HG02870 (cell line): ENCODE data around the gene TAMALIN.

Experiments used
- ATAC-seq: cut with Tn5 transposase; IDR thresholded peaks from one replicate; pipeline ENCODE4 v1.9.1; 2021; ENCODE audit warnings: mild to moderate bottlenecking, moderate library complexity; ENCODE audit not compliant: unreplicated experiment

TAMALIN gene

GRCh38 chr12:52035190-52035589 lies 28.4 kb downstream of the TAMALIN start:
- no peak for ATAC-seq

GRCh38 chr12:52035926-52036325 lies 29.2 kb downstream of the TAMALIN start:
- ATAC-seq = no peak

GRCh38 chr12:52036587-52037171 lies 29.9 kb downstream of the TAMALIN start:
- ATAC-seq = peak; percentile 33

GRCh38 chr12:52037248-52037861 lies 30.6 kb downstream of the TAMALIN start:
- ATAC-seq = no peak

GRCh38 chr12:52038447-52038846 lies 31.7 kb downstream of the TAMALIN start:
- ATAC-seq = no peak

- no peak for ATAC-seq
These were observed 34.3 kb downstream of the TAMALIN start for GRCh38 chr12:52041035-52041434.

GRCh38 chr12:52041695-52042123 lies 35.0 kb downstream of the TAMALIN start:
- ATAC-seq = no peak

GRCh38 chr12:52042706-52043385 lies 36.1 kb downstream of the TAMALIN start:
- ATAC-seq = no peak

- ATAC-seq = no peak
These were observed 36.9 kb downstream of the TAMALIN start for GRCh38 chr12:52043386-52044212.

- ATAC-seq = no peak
These were observed 37.7 kb downstream of the TAMALIN start for GRCh38 chr12:52044292-52044983.

- no peak for ATAC-seq
These were observed 39.1 kb downstream of the TAMALIN start for GRCh38 chr12:52045794-52046199.

- ATAC-seq = no peak
These were observed 40.1 kb downstream of the TAMALIN start for GRCh38 chr12:52046859-52047258.

GRCh38 chr12:52049286-52049685 lies 42.5 kb downstream of the TAMALIN start:
- ATAC-seq = no peak

- ATAC-seq = no peak
These were observed 42.9 kb downstream of the TAMALIN start for GRCh38 chr12:52049688-52050087.

GRCh38 chr12:52050116-52050757 lies 43.5 kb downstream of the TAMALIN start:
- no peak for ATAC-seq

GRCh38 chr12:52050758-52051541 lies 44.2 kb downstream of the TAMALIN start, which contains the start of gene NR4A1:
TSS of gene NR4A1 (plus strand) at chr12:52051442. CDS start at chr12:52054329, 2,887 bp downstream.
- peak; percentile 73 for ATAC-seq

- no peak for ATAC-seq
These were observed 45.9 kb downstream of the TAMALIN start for GRCh38 chr12:52052468-52053186.

GRCh38 chr12:52053536-52054209 lies 46.9 kb downstream of the TAMALIN start:
- ATAC-seq = no peak
